Measurements from ENCODE around the gene SHISA5. TPM values are rescaled to one million over a fixed set of nuclear protein-coding genes. Genes with fewer than 3 reads are reported as not detected.

Gene SHISA5
- total RNA-seq, 1 donor from 2014 or later, result 188 TPM

DNA sequence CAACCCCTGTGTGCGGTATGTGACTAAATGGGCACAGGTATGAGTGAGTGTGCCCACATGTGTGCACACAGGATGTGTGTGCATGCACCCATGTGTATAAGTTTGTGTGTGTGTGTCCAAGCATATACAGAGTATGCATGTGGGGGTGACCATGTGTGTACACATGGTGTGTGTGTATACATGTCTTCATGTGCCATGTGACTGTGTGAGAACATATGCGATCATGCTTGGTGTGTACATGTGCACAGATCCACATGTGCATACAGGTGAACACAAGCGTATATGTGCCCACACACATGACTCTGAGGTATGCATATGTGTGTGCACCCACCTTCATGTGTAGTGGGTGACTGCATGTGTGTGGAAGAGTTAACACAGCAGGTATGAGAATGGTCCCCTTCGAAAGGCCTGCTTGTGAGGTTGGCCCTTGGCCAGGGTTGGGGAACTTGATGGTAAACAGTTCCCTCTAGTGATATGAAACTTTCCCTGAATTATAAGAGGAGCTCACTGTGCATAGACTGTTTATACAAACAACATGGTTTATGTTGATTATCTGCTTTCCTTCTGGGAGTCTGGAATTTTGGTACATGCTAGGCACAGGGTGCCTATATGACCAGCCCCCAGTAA is 42.3 kb upstream of the SHISA5 start:
- no peak overlapping the region for H3K4me3 ChIP-seq (ENCODE audit: low read depth, low read length)

GRCh38 chr3:48544141-48544540 is 40.2 kb upstream of the SHISA5 start:
- H3K4me3 ChIP-seq (ENCODE audit: low read depth, low read length), result no peak overlapping the region
- no peak for TF ChIP-seq CTCF (conservative IDR thresholded peaks at IDR 0.05; ENCODE audit: low read depth, low read length)
- no peak for DNase-seq (ENCODE audit: low read depth)

More for the DNA sequence above, 42.3 kb upstream of the SHISA5 start:
- no peak for TF ChIP-seq CTCF (conservative IDR thresholded peaks at IDR 0.05; ENCODE audit: low read depth, low read length)
- no peak for DNase-seq (ENCODE audit: low read depth)

GRCh38 chr3:48543271-48543866 is 39.4 kb upstream of the SHISA5 start:
- no peak overlapping the region for H3K4me3 ChIP-seq (ENCODE audit: low read depth, low read length)
- DNase-seq (ENCODE audit: low read depth), result no peak
- TF ChIP-seq CTCF (conservative IDR thresholded peaks at IDR 0.05; ENCODE audit: low read depth, low read length), result no peak

DNA sequence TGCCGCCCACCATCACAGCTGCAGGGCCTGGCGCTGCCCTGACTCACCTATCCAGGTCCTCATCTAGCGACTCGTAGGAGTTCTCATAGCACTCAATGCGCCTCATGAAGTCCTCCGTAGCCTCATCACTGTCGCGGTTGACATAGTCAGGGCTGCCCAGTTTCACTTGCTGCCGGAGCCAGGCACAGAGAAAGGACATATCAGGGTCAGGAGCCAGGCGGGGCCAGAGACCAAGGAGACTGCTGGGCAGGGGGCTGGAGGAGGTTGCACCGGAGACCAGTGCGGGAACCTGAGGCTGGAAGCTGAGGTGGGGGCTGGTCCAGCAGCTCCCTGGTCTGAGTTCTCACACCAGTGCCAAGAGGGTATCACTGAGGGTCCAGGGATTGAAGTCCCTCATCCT is 34.5 kb upstream of the SHISA5 start:
- no peak for DNase-seq (ENCODE audit: low read depth)
- no peak for TF ChIP-seq CTCF (conservative IDR thresholded peaks at IDR 0.05; ENCODE audit: low read depth, low read length)
- no peak overlapping the region for H3K4me3 ChIP-seq (ENCODE audit: low read depth, low read length)

DNA sequence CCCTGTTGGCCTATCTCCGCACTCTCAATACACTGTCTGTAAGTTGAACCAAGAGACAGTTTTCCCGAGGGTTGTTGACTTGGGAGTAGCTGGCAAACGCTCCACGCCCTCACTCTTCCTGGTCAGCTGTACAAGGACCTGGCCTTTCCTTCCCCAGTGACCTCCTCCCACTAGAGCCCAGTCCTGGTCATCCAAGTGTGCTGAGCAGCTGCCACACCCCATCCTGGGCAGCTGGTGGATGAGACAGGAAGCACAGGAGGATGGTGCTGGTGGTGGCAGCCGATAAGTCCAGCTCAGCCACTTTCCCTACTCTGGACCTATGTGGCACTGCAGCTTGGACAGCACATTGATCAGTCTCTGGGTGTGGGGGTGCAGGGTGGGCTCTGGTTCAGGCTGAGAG is 32.8 kb upstream of the SHISA5 start:
- no peak overlapping the region for H3K4me3 ChIP-seq (ENCODE audit: low read depth, low read length)
- TF ChIP-seq CTCF (conservative IDR thresholded peaks at IDR 0.05; ENCODE audit: low read depth, low read length), result no peak
- no peak for DNase-seq (ENCODE audit: low read depth)

DNA sequence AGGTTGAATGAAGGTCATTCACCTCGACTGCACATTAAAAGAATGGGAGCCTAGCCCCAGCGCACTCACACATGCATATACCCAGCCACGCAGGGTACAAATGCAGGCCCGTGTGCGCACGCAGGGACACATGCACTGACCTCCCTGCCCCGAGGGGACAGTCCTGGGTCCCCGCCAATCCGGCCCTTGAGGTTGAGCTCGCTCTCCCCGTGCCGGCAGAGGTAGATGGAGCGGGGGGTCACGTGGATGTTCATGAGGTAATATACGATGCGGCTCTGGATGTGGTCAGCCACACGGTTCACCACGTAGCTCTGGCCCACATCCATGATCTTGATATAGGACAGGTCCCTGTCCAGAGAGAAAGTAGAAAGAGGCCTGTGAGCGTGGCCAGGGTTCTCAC is 32.1 kb upstream of the SHISA5 start:
- DNase-seq (ENCODE audit: low read depth), result no peak
- H3K4me3 ChIP-seq (ENCODE audit: low read depth, low read length), result no peak overlapping the region
- TF ChIP-seq CTCF (conservative IDR thresholded peaks at IDR 0.05; ENCODE audit: low read depth, low read length), result no peak

DNA sequence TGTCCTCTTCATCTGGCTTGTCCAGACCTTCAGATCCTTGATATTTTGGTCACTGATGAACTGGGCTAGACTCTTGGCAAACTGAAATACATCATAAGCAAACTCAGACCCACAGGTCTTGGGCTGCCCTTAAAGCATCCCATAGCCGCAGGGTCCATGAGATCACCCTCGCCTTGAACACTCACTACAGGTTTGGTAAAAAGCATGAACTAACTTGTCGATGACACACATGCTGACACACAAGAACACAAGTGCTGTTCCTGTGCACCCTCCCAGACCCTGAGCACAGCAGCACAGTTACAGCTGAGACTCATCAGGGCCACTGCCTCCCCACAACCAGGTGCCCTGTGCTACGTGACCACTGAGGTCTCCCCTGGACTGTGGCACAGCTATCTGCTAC is 31.6 kb upstream of the SHISA5 start:
- H3K4me3 ChIP-seq (ENCODE audit: low read depth, low read length), result no peak overlapping the region
- no peak for DNase-seq (ENCODE audit: low read depth)
- no peak for TF ChIP-seq CTCF (conservative IDR thresholded peaks at IDR 0.05; ENCODE audit: low read depth, low read length)

Measured in epithelial cell of proximal tubule (primary cell).